GM12892 (cell line): ENCODE measurements around the gene STXBP3.

ENCODE experiments used
- POLR2A ChIP-seq: IDR thresholded peaks from 2 replicates; pipeline ENCODE4 v1.6.1; 2011; ENCODE audit warnings: low read depth, low read length, control low read depth
- POLR2AphosphoS5 ChIP-seq: IDR thresholded peaks from 2 replicates; pipeline ENCODE4 v1.6.1; 2011; ENCODE audit warnings: low read depth, low read length, control low read depth
- TAF1 ChIP-seq: IDR thresholded peaks from 2 replicates; pipeline ENCODE4 v1.6.1; 2011; ENCODE audit warnings: low read depth, mild to moderate bottlenecking, control low read depth, low read length, borderline replicate concordance

DNA sequence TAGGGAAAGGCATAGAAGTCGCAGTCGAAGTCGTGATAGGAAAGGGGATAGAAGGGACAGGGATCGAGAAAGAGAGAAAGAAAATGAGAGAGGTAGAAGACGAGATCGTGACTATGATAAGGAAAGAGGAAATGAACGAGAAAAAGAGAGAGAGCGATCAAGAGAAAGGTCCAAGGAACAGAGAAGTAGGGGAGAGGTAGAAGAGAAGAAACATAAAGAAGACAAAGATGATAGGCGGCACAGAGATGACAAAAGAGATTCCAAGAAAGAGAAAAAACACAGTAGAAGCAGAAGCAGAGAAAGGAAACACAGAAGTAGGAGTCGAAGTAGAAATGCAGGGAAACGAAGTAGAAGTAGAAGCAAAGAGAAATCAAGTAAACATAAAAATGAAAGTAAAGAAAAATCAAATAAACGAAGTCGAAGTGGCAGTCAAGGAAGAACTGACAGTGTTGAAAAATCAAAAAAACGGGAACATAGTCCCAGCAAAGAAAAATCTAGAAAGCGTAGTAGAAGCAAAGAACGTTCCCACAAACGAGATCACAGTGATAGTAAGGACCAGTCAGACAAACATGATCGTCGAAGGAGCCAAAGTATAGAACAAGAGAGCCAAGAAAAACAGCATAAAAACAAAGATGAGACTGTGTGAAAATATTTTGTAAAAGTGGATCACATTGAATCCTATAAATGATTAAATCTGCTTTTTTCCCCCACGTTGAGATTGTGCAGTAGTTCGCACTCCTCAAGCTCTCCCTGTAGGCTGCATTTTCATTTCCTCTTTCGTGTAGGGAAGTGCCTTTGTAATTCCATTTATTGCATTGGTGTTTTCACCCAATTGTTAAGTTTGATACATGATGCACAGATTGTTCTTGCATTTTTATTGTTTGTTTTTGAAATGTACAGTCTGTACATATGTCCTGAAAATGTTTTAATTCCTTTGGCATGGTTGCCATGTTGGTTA lies 46.8 kb upstream of the STXBP3 start:
- no peak for TF ChIP-seq POLR2AphosphoS5
- no peak for TF ChIP-seq POLR2A
- TF ChIP-seq TAF1, result no peak
